Measurements from ENCODE around the gene RAB40B.

GRCh38 chr17:82685291-82685690 lies 13.2 kb downstream of the RAB40B start:
- TF ChIP-seq CTCF (IDR thresholded peaks at IDR 0.05) (no peak), POLR2A (IDR thresholded peaks at IDR 0.05) (no peak)

All from prostate gland (tissue), 2 donors.